HUES6 (cell line): ENCODE results near the gene SLC25A19.

Experiments used
- H3K27ac ChIP-seq: 2 replicates; pipeline ENCODE4 v1.7.0; 2013; ENCODE audit warnings: low read depth, mild to moderate bottlenecking, low read length, inconsistent platforms
- H3K27me3 ChIP-seq: 2 replicates; pipeline ENCODE4 v1.6.1; 2013; ENCODE audit warnings: low read length; ENCODE audit not compliant: control insufficient read depth, insufficient read depth
- H3K36me3 ChIP-seq: 2 replicates; pipeline ENCODE4 v1.6.1; 2013; ENCODE audit warnings: low read length; ENCODE audit not compliant: control insufficient read depth, insufficient read depth
- H3K4me1 ChIP-seq: 2 replicates; pipeline ENCODE4 v1.6.1; 2013; ENCODE audit warnings: low read length; ENCODE audit not compliant: control insufficient read depth, insufficient read depth
- H3K4me3 ChIP-seq: 2 replicates; pipeline ENCODE4 v1.5.1; 2013; ENCODE audit warnings: low read depth, low read length
- H3K9ac ChIP-seq: one replicate; pipeline ENCODE4 v1.6.1; 2013; ENCODE audit warnings: mild to moderate bottlenecking, low read length
- H3K9me3 ChIP-seq: 2 replicates; pipeline ENCODE4 v1.6.1; 2013; ENCODE audit warnings: low read depth, low read length; ENCODE audit not compliant: control insufficient read depth, insufficient read depth

The SLC25A19 gene

GRCh38 chr17:75318615-75319222, 29.5 kb upstream of the SLC25A19 start:
- H3K4me1 ChIP-seq: peaks cover 19% of the 10 kb centered on the region
- no peaks in the 10 kb centered on the region for H3K27me3 ChIP-seq
- H3K4me3 ChIP-seq: no peak overlapping the region
- no peaks in the 10 kb centered on the region for H3K9me3 ChIP-seq
- peaks cover 34% of the 10 kb centered on the region for H3K36me3 ChIP-seq
- 0 out of 2 replicates have a peak overlapping the region, but pooled peaks have one; percentile 2 for H3K27ac ChIP-seq
- no peak overlapping the region for H3K9ac ChIP-seq

GRCh38 chr17:75318211-75318610, 29.0 kb upstream of the SLC25A19 start:
- Histone ChIP-seq H3K9ac (no peak overlapping the region), H3K27ac (0 out of 2 replicates have a peak overlapping the region, but pooled peaks have one; percentile 2), H3K27me3 (no peaks in the 10 kb centered on the region), H3K4me3 (no peak overlapping the region), H3K36me3 (peaks cover 34% of the 10 kb centered on the region), H3K4me1 (peaks cover 18% of the 10 kb centered on the region), H3K9me3 (no peaks in the 10 kb centered on the region)

DNA sequence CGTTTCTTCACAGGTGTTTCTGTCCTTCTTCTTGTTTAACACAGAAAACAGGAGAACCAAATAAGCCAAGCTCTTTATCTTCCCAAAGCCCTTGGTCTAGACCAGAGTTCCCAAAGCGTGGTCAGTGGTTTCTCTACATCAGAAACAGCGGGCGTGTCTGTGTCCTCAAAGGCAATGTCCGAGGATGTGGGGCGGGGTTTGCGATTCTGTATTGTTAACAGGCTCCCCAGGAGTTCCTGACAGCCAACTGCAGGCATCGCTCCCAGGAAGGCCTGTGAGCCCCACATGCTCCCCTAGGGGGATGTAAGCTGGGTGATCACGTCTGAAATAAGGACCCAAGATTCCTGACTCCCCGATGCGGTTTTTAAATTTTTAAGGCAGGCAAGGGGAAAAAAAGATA, 28.4 kb upstream of the SLC25A19 start:
- no peak overlapping the region for H3K27ac ChIP-seq
- no peak overlapping the region for H3K4me3 ChIP-seq
- H3K4me1 ChIP-seq: peaks cover 17% of the 10 kb centered on the region; the same call in 1 of the 2 replicates
- no peaks in the 10 kb centered on the region for H3K27me3 ChIP-seq
- peaks cover 34% of the 10 kb centered on the region for H3K36me3 ChIP-seq
- no peak overlapping the region for H3K9ac ChIP-seq
- no peaks in the 10 kb centered on the region for H3K9me3 ChIP-seq

- Histone ChIP-seq H3K27me3 (no peaks in the 10 kb centered on the region), H3K27ac (no peak overlapping the region), H3K36me3 (peaks cover 24% of the 10 kb centered on the region), H3K4me1 (peaks cover 17% of the 10 kb centered on the region; the same call in 1 of the 2 replicates), H3K9me3 (no peaks in the 10 kb centered on the region), H3K4me3 (no peak overlapping the region), H3K9ac (no peak overlapping the region)
Measured at GRCh38 chr17:75316253-75316652, 27.0 kb upstream of the SLC25A19 start.

- Histone ChIP-seq H3K9me3 (no peaks in the 10 kb centered on the region), H3K27me3 (no peaks in the 10 kb centered on the region), H3K4me1 (peaks cover 17% of the 10 kb centered on the region; the same call in 1 of the 2 replicates), H3K9ac (no peak overlapping the region), H3K4me3 (no peak overlapping the region), H3K36me3 (peaks cover 19% of the 10 kb centered on the region), H3K27ac (no peak overlapping the region)
Measured at GRCh38 chr17:75315541-75316243, 26.5 kb upstream of the SLC25A19 start.

GRCh38 chr17:75313941-75314551, 24.8 kb upstream of the SLC25A19 start:
- peaks cover 21% of the 10 kb centered on the region; the same call in 1 of the 2 replicates for H3K4me1 ChIP-seq
- H3K27me3 ChIP-seq: no peaks in the 10 kb centered on the region
- no peak overlapping the region for H3K4me3 ChIP-seq
- peaks cover 7% of the 10 kb centered on the region for H3K36me3 ChIP-seq
- no peak overlapping the region for H3K27ac ChIP-seq
- H3K9ac ChIP-seq: no peak overlapping the region
- no peaks in the 10 kb centered on the region for H3K9me3 ChIP-seq

GRCh38 chr17:75308732-75309629, 19.7 kb upstream of the SLC25A19 start:
- Histone ChIP-seq H3K9ac (no peak overlapping the region), H3K4me1 (peaks cover 6% of the 10 kb centered on the region; the same call in 1 of the 2 replicates), H3K4me3 (no peak overlapping the region), H3K27me3 (no peaks in the 10 kb centered on the region), H3K9me3 (no peaks in the 10 kb centered on the region), H3K36me3 (no peaks in the 10 kb centered on the region), H3K27ac (no peak overlapping the region)

- no peak overlapping the region for H3K4me3 ChIP-seq
- H3K4me1 ChIP-seq: peaks cover 6% of the 10 kb centered on the region; the same call in 1 of the 2 replicates
- no peak overlapping the region for H3K9ac ChIP-seq
- no peaks in the 10 kb centered on the region for H3K36me3 ChIP-seq
- no peaks in the 10 kb centered on the region for H3K9me3 ChIP-seq
- no peak overlapping the region for H3K27ac ChIP-seq
- H3K27me3 ChIP-seq: no peaks in the 10 kb centered on the region
Measured at GRCh38 chr17:75307957-75308731, 18.9 kb upstream of the SLC25A19 start.

DNA sequence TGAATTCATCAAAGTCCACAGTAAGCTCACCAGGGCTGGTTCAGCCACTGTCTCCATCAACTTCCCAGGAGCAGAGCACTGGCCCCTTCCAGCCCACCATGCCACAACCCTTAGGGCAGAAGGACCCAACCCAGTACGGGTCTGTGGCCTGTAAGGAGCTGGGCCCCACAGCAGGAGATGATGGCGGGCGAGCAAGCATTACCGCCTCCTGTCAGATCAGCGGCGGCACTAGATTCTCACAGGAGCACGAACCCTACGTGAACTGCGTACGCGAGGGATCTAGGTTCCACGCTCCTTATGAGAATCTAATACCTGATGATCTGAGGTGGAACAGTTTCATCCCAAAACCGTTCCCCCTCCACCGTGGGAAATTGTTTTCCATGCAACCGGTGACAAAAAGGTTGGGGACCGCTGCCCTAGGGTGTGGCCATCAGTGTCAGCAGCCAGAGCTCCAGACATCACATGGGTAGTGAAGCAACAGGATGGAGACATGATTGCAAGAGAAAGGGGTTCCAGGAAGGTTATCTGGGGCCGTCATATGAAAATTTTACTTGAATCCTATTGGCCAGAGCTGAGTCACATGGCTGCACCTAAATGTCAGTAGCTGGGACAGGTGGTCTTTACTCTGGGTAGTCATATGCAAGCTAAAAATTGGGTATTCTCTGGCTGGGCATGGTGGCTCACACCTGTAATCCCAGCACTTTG, 12.4 kb upstream of the SLC25A19 start:
- H3K9me3 ChIP-seq: no peaks in the 10 kb centered on the region
- no peaks in the 10 kb centered on the region for H3K36me3 ChIP-seq
- H3K27me3 ChIP-seq: no peaks in the 10 kb centered on the region
- no peaks in the 10 kb centered on the region for H3K4me1 ChIP-seq
- H3K4me3 ChIP-seq: no peak overlapping the region
- H3K27ac ChIP-seq: no peak overlapping the region
- H3K9ac ChIP-seq: no peak overlapping the region

DNA sequence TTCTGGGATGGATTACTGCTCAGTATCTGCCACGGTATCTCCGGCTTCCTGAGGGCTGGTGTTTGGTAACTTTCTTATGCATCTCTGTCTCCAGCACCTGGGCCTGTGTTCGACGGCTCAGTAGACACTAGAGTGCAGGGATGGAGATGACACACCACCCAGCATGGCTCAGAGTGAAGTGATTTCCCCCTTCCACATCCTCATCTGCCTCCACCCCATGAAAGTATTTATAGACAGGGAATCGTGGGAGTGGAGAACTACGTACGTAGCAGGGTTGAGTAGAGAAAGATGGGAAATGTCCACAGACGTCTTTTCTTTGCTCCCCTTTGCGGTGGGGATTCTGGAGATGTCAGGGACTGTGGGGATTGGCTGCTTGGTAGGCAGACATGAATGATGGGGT, 11.8 kb upstream of the SLC25A19 start:
- H3K4me3 ChIP-seq: no peak overlapping the region
- no peaks in the 10 kb centered on the region for H3K27me3 ChIP-seq
- H3K9me3 ChIP-seq: no peaks in the 10 kb centered on the region
- H3K36me3 ChIP-seq: no peaks in the 10 kb centered on the region
- no peak overlapping the region for H3K27ac ChIP-seq
- H3K9ac ChIP-seq: no peak overlapping the region
- no peaks in the 10 kb centered on the region for H3K4me1 ChIP-seq
